Endodermal cell (in vitro differentiated cells): Measurements from ENCODE around the gene ARR3. TPM values are rescaled to one million over a fixed set of nuclear protein-coding genes. Genes with fewer than 3 reads are reported as not detected.

ENCODE experiments used
- DNase-seq: peaks from one replicate; pipeline ENCODE4 v3.0.0-alpha.2; 2017
- H3K27ac ChIP-seq: 2 replicates; pipeline ENCODE4 v1.5.1; 2013; ENCODE audit warnings: mild to moderate bottlenecking, low read depth, low read length, moderate library complexity
- H3K27me3 ChIP-seq: 2 replicates; pipeline ENCODE4 v1.6.1; 2013; ENCODE audit warnings: mild to moderate bottlenecking, low read length, moderate library complexity; ENCODE audit not compliant: insufficient read depth, control insufficient read depth, poor library complexity, severe bottlenecking
- H3K36me3 ChIP-seq: 2 replicates; pipeline ENCODE4 v1.7.0; 2013; ENCODE audit warnings: mild to moderate bottlenecking, low read length, moderate library complexity; ENCODE audit not compliant: control insufficient read depth, insufficient read depth
- H3K4me1 ChIP-seq: one replicate; pipeline ENCODE4 v1.7.0; 2013; ENCODE audit warnings: low read length; ENCODE audit not compliant: control insufficient read depth, insufficient read depth
- H3K4me3 ChIP-seq: 2 replicates; pipeline ENCODE4 v1.5.1; 2013; ENCODE audit warnings: mild to moderate bottlenecking, low read length, moderate library complexity
- H3K9ac ChIP-seq: 2 replicates; pipeline ENCODE4 v1.6.1; 2013; ENCODE audit warnings: mild to moderate bottlenecking, low read length, moderate library complexity; ENCODE audit not compliant: poor library complexity, severe bottlenecking; ENCODE audit errors: extremely low read depth
- H3K9me3 ChIP-seq: 2 replicates; pipeline ENCODE4 v1.6.1; 2013; ENCODE audit warnings: mild to moderate bottlenecking, low read length, moderate library complexity; ENCODE audit not compliant: control insufficient read depth
- H3K27ac Mint-ChIP-seq: 2 replicates; pipeline ENCODE4 v1.8.0; 2020; ENCODE audit warnings: mixed read lengths
- H3K27me3 Mint-ChIP-seq: 2 replicates; pipeline ENCODE4 v1.8.0; 2021; ENCODE audit warnings: mild to moderate bottlenecking, mixed read lengths; ENCODE audit not compliant: insufficient read depth
- H3K36me3 Mint-ChIP-seq: 2 replicates; pipeline ENCODE4 v1.8.0; 2020; ENCODE audit warnings: low read depth, mixed read lengths
- H3K4me1 Mint-ChIP-seq: 2 replicates; pipeline ENCODE4 v1.8.0; 2020; ENCODE audit warnings: mixed read lengths
- H3K4me3 Mint-ChIP-seq: 2 replicates; pipeline ENCODE4 v1.8.0; 2020; ENCODE audit warnings: mild to moderate bottlenecking, moderate library complexity, mixed read lengths
- H3K9me3 Mint-ChIP-seq: 2 replicates; pipeline ENCODE4 v1.8.0; 2020; ENCODE audit warnings: mild to moderate bottlenecking, mixed read lengths
- CTCF ChIP-seq: fragments of 200-600 bp; sonication (generic); conservative IDR thresholded peaks from 2 replicates; pipeline ENCODE4 v1.5.0; 2021; ENCODE audit warnings: antibody characterized with exemption, mild to moderate bottlenecking
- WGBS, 2 experiments: methylation state at CpG; one replicate each; pipeline versions ENCODE4 v1.1.5 to v1.1.7; 2013; ENCODE audit warnings: missing lambda C conversion rate in 2 of 2, mixed read lengths in 1 of 2; ENCODE audit not compliant: insufficient coverage in 1 of 2, insufficient read length in 1 of 2; 5-methylcytosine and 5-hydroxymethylcytosine counted together
- total RNA-seq, 2 donors: library from RNA; stranded (reverse); fragmentation: NEBNext Ultra II Directional in 1 of 2; extraction: Animal tissue kit (Norgen Biotek cat#: 25700) in 1 of 2; gene quantifications; 2 replicates in 1 of 2; 3 replicates in 1 of 2; pipeline ENCODE4 v1.2.1, GENCODE V29; 2021

Gene ARR3
- total RNA-seq, 2 donors from 2014 or later: not detected

- DNase-seq: no peak
- no peaks in the 10 kb centered on the region for H3K27me3 ChIP-seq
- Mint-ChIP-seq H3K27ac (no peak overlapping the region), H3K36me3 (no peaks in the 10 kb centered on the region), H3K27me3 (no peaks in the 10 kb centered on the region), H3K9me3 (peaks cover 44% of the 10 kb centered on the region), H3K4me3 (no peak overlapping the region), H3K4me1 (no peaks in the 10 kb centered on the region)
- no peaks in the 10 kb centered on the region for H3K9me3 ChIP-seq
- no peaks in the 10 kb centered on the region for H3K4me1 ChIP-seq
- H3K36me3 ChIP-seq: no peaks in the 10 kb centered on the region
- H3K27ac ChIP-seq: no peak overlapping the region
- no CpG with 5 or more reads among the region's 2 CpGs for WGBS, 2 experiments
- TF ChIP-seq CTCF: no peak
- no peak overlapping the region for H3K4me3 ChIP-seq
- no peak overlapping the region for H3K9ac ChIP-seq
These were observed 41.4 kb upstream of the ARR3 start for GRCh38 chrX:70226687-70227086.

GRCh38 chrX:70231666-70232065 lies 36.5 kb upstream of the ARR3 start:
- no peak overlapping the region for H3K9ac ChIP-seq
- H3K9me3 ChIP-seq: no peaks in the 10 kb centered on the region
- no peak for TF ChIP-seq CTCF
- 96% methylated on average over 4 of the region's 4 CpGs; no CpG with 5 or more reads in 1 of the 2 experiments for WGBS, 2 experiments
- no peaks in the 10 kb centered on the region for H3K4me1 ChIP-seq
- Mint-ChIP-seq H3K27ac (no peak overlapping the region), H3K4me1 (peaks cover 4% of the 10 kb centered on the region), H3K9me3 (peaks cover 40% of the 10 kb centered on the region), H3K4me3 (no peak overlapping the region), H3K36me3 (no peaks in the 10 kb centered on the region), H3K27me3 (no peaks in the 10 kb centered on the region)
- no peak overlapping the region for H3K4me3 ChIP-seq
- DNase-seq: no peak
- H3K36me3 ChIP-seq: no peaks in the 10 kb centered on the region
- no peaks in the 10 kb centered on the region for H3K27me3 ChIP-seq
- no peak overlapping the region for H3K27ac ChIP-seq

- no peak for DNase-seq
- no peaks in the 10 kb centered on the region for H3K27me3 ChIP-seq
- Mint-ChIP-seq H3K27me3 (no peaks in the 10 kb centered on the region), H3K4me1 (peaks cover 4% of the 10 kb centered on the region), H3K36me3 (no peaks in the 10 kb centered on the region), H3K4me3 (no peak within 1 kb of the TSS), H3K9me3 (peaks cover 43% of the 10 kb centered on the region), H3K27ac (no peak within 1 kb of the TSS)
- no peak within 1 kb of the TSS for H3K9ac ChIP-seq
- no peaks in the 10 kb centered on the region for H3K36me3 ChIP-seq
- no peak within 1 kb of the TSS for H3K4me3 ChIP-seq
- WGBS, 2 experiments: 96 to 100% methylated on average over 1 to 3 of the region's 3 CpGs
- TF ChIP-seq CTCF: no peak
- H3K9me3 ChIP-seq: no peaks in the 10 kb centered on the region
- H3K4me1 ChIP-seq: no peaks in the 10 kb centered on the region
- H3K27ac ChIP-seq: no peak within 1 kb of the TSS
These were observed 33.8 kb upstream of the ARR3 start, which contains the start of gene AWAT1 for GRCh38 chrX:70234355-70234754. AWAT1 (plus strand) TSS chrX:70234655; CDS start chrX:70234696, 41 bp downstream.
